CD14-positive monocyte (primary cell): ENCODE results near the gene ATM. TPM values are rescaled to one million over a fixed set of nuclear protein-coding genes. Genes with fewer than 3 reads are reported as not detected.

ENCODE experiments used
- DNase-seq, 3 donors: peaks; one replicate each; pipeline ENCODE4 v3.0.0-alpha.2; 2011 to 2022
- H2AFZ ChIP-seq: 2 replicates; pipeline ENCODE4 v1.6.0; 2012; ENCODE audit warnings: mild to moderate bottlenecking, low read depth, low read length, inconsistent platforms; ENCODE audit not compliant: insufficient read depth, poor library complexity, severe bottlenecking
- H3K27ac ChIP-seq, 2 donors: 1 replicate in 1 of 2; 2 replicates in 1 of 2; pipeline ENCODE4 v1.5.1; 2012 to 2013; ENCODE audit warnings: low read length in 2 of 2, control low read depth in 1 of 2, inconsistent platforms in 1 of 2, low read depth in 1 of 2, mild to moderate bottlenecking in 1 of 2
- H3K27me3 ChIP-seq, 2 donors: one replicate each; pipeline versions ENCODE4 v1.6.0 to v1.6.1; 2011 to 2013; ENCODE audit warnings: low read length in 2 of 2; ENCODE audit not compliant: control insufficient read depth in 2 of 2, insufficient read depth in 2 of 2
- H3K36me3 ChIP-seq, 2 donors: replicated peaks in 1 of 2; 1 replicate in 1 of 2; 2 replicates in 1 of 2; pipeline versions ENCODE4 v1.5.1 to v1.6.1; 2012 to 2013; ENCODE audit warnings: low read length in 2 of 2, control low read depth in 1 of 2, inconsistent platforms in 1 of 2, mild to moderate bottlenecking in 1 of 2; ENCODE audit not compliant: insufficient read depth in 2 of 2, control insufficient read depth in 1 of 2
- H3K4me1 ChIP-seq, 2 donors: 1 replicate in 1 of 2; 2 replicates in 1 of 2; pipeline versions ENCODE4 v1.5.1 to v1.6.1; 2012 to 2013; ENCODE audit warnings: low read length in 2 of 2, control low read depth in 1 of 2, inconsistent platforms in 1 of 2, mild to moderate bottlenecking in 1 of 2, moderate library complexity in 1 of 2; ENCODE audit not compliant: insufficient read depth in 2 of 2, control insufficient read depth in 1 of 2
- H3K4me2 ChIP-seq: replicated peaks from 2 replicates; pipeline ENCODE3; 2012; ENCODE audit warnings: low read length, moderate library complexity, mild to moderate bottlenecking; ENCODE audit not compliant: poor library complexity, severe bottlenecking; ENCODE audit errors: extremely low read depth
- H3K4me3 ChIP-seq, 3 experiments: fragments of 200-600 bp in 1 of 3; sonication (generic) in 1 of 3; replicated peaks in 1 of 3; 1 replicate in 2 of 3; 2 replicates in 1 of 3; pipeline ENCODE4 v1.5.1; 2011 to 2013; ENCODE audit warnings: low read length in 3 of 3, mild to moderate bottlenecking in 3 of 3, control low read depth in 2 of 3, low read depth in 2 of 3, inconsistent platforms in 1 of 3, moderate library complexity in 1 of 3
- H3K79me2 ChIP-seq: 2 replicates; pipeline ENCODE4 v1.6.0; 2012; ENCODE audit warnings: mild to moderate bottlenecking, control low read depth, inconsistent platforms, low read length, moderate library complexity; ENCODE audit not compliant: insufficient read depth
- H3K9ac ChIP-seq: 2 replicates; pipeline ENCODE4 v1.6.0; 2017; ENCODE audit warnings: low read length, mild to moderate bottlenecking; ENCODE audit not compliant: insufficient read depth, poor library complexity, severe bottlenecking
- H3K9me3 ChIP-seq, 2 donors: replicated peaks in 1 of 2; 1 replicate in 1 of 2; 2 replicates in 1 of 2; pipeline versions ENCODE4 v1.5.1 to v1.6.1; 2012 to 2013; ENCODE audit warnings: low read length in 2 of 2, control low read depth in 1 of 2; ENCODE audit not compliant: control insufficient read depth in 1 of 2, insufficient read depth in 1 of 2
- H4K20me1 ChIP-seq: 2 replicates; pipeline ENCODE4 v1.6.0; 2012; ENCODE audit warnings: mild to moderate bottlenecking, low read length, control low read depth, moderate library complexity; ENCODE audit not compliant: insufficient read depth
- H3K27ac Mint-ChIP-seq, 7 donors: one replicate each; pipeline ENCODE4 v1.8.0; 2020; ENCODE audit warnings: mild to moderate bottlenecking in 7 of 7, mixed read lengths in 7 of 7, moderate library complexity in 6 of 7, inconsistent platforms in 2 of 7
- H3K27me3 Mint-ChIP-seq, 3 donors: one replicate each; pipeline ENCODE4 v1.8.0; 2021 to 2022; ENCODE audit warnings: low read depth in 3 of 3, mild to moderate bottlenecking in 3 of 3, mixed read lengths in 3 of 3, moderate library complexity in 3 of 3, inconsistent platforms in 1 of 3
- H3K36me3 Mint-ChIP-seq, 2 donors: one replicate each; pipeline ENCODE4 v1.8.0; 2020; ENCODE audit warnings: mixed read lengths in 2 of 2, inconsistent platforms in 1 of 2, mild to moderate bottlenecking in 1 of 2
- H3K4me1 Mint-ChIP-seq: one replicate; pipeline ENCODE4 v1.8.0; 2020; ENCODE audit warnings: mild to moderate bottlenecking, mixed read lengths
- H3K4me3 Mint-ChIP-seq, 2 donors: one replicate each; pipeline ENCODE4 v1.8.0; 2020; ENCODE audit warnings: mild to moderate bottlenecking in 2 of 2, mixed read lengths in 2 of 2, moderate library complexity in 1 of 2
- H3K9me3 Mint-ChIP-seq, 7 donors: one replicate each; pipeline ENCODE4 v1.8.0; 2020 to 2022; ENCODE audit warnings: mixed read lengths in 7 of 7, mild to moderate bottlenecking in 6 of 7, moderate library complexity in 6 of 7, inconsistent platforms in 2 of 7
- CTCF ChIP-seq: fragments of 200-600 bp; IDR thresholded peaks from one replicate; pipeline ENCODE4 v1.8.0; 2022; ENCODE audit warnings: antibody characterized with exemption, mild to moderate bottlenecking
- WGBS: methylation state at CpG from one replicate; pipeline ENCODE4 v1.1.5; 2013; ENCODE audit warnings: missing lambda C conversion rate; ENCODE audit not compliant: insufficient coverage; 5-methylcytosine and 5-hydroxymethylcytosine counted together
- intact Hi-C, 2 donors: fragments of 100-400 bp; cut with micrococcal nuclease; formaldehyde crosslinking; loops; one replicate each; pipeline versions ENCODE4 v1.15.0 to v1.15.1; 2023
- polyA plus RNA-seq, 3 donors: library from polyadenylated mRNA; depleted of rRNA in 1 of 3; unstranded in 2 of 3; stranded (reverse) in 1 of 3; fragments of 300-500 nt in 2 of 3; fragments of >200 nt in 1 of 3; fragmentation: Illumina TruSeq in 2 of 3; gene quantifications; 1 replicate in 2 of 3; 2 replicates in 1 of 3; pipeline ENCODE4 v1.2.3, GENCODE V29; 2012 to 2021

ATM gene
- polyA plus RNA-seq, 3 donors = 13.2 to 56.7 (median 21.4) TPM

DNA sequence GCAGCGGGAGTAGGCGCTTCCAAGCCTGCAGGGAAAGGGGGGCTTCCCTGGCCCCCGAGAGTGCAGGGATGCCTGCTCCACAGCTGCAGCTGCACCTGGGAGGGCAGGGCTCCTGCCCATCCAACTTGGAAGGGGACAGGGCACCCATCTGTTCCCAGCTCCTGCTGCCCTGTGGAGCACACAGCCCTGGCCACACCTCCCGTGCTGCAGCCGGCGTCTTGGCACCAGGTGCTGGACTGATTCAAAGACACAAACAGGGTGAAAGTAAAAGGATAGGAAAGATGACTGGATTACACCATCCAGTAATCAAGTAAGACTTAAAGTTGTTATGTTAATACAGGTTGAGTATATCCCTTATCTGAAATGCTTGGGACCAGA lies 15.2 kb upstream of the ATM start:
- H3K36me3 ChIP-seq = peaks cover 32 to 84% of the 10 kb centered on the region in 2 donors
- Mint-ChIP-seq H3K27me3 (peaks cover 0 to 1% (median 0%) of the 10 kb centered on the region in 3 donors), H3K4me1 (peaks cover 10% of the 10 kb centered on the region), H3K9me3 (peaks cover 51 to 65% (median 55%) of the 10 kb centered on the region in 7 donors), H3K36me3 (peaks cover 71 to 90% of the 10 kb centered on the region in 2 donors), H3K27ac (no peak overlapping the region), H3K4me3 (no peak overlapping the region)
- no peak for DNase-seq
- TF ChIP-seq CTCF = no peak
- peaks cover 0 to 3% of the 10 kb centered on the region in 2 donors for H3K4me1 ChIP-seq
- intact Hi-C loops = no loop called here
- peaks cover 42 to 50% of the 10 kb centered on the region in 2 donors for H3K9me3 ChIP-seq
- H3K9ac ChIP-seq = no peak overlapping the region
- no peak overlapping the region for H3K4me2 ChIP-seq
- H3K27me3 ChIP-seq = no peaks in the 10 kb centered on the region
- H3K27ac ChIP-seq = no peak overlapping the region
- peaks cover 77% of the 10 kb centered on the region for H3K79me2 ChIP-seq
- no peak overlapping the region for H3K4me3 ChIP-seq
- no peak overlapping the region for H2AFZ ChIP-seq
- H4K20me1 ChIP-seq = no peaks in the 10 kb centered on the region
- 100% methylated on average over 3 of the region's 6 CpGs for WGBS

GRCh38 chr11:108210441-108210840 lies 12.4 kb upstream of the ATM start:
- no peak overlapping the region for H3K4me3 Mint-ChIP-seq
- peaks cover 32 to 88% of the 10 kb centered on the region in 2 donors for H3K36me3 ChIP-seq

More at GRCh38 chr11:108210441-108210840, 12.4 kb upstream of the ATM start:
- Mint-ChIP-seq H3K4me1 (no peaks in the 10 kb centered on the region), H3K9me3 (peaks cover 34 to 47% (median 38%) of the 10 kb centered on the region in 7 donors), H3K27ac (peak overlapping the region in 1 of 7 donors; percentile 58), H3K36me3 (peaks cover 64 to 88% of the 10 kb centered on the region in 2 donors), H3K27me3 (peaks cover 0 to 2% (median 0%) of the 10 kb centered on the region in 3 donors)
- Histone ChIP-seq H4K20me1 (peaks cover 14% of the 10 kb centered on the region), H2AFZ (no peak overlapping the region), H3K4me2 (no peak overlapping the region), H3K9me3 (peaks cover 27 to 37% of the 10 kb centered on the region in 2 donors), H3K79me2 (peaks cover 93% of the 10 kb centered on the region), H3K4me1 (no peaks in the 10 kb centered on the region), H3K9ac (no peak overlapping the region), H3K27ac (no peak overlapping the region), H3K27me3 (no peaks in the 10 kb centered on the region), H3K4me3 (no peak overlapping the region)
- no CpG with 5 or more reads among the region's 1 CpG for WGBS
- DNase-seq = no peak
- TF ChIP-seq CTCF = no peak
- intact Hi-C loops = no loop called here
